Epithelial cell of proximal tubule (primary cell): ENCODE data around the gene EPHB1. TPM values are rescaled to one million over a fixed set of nuclear protein-coding genes. Genes with fewer than 3 reads are reported as not detected.
A peak's percentile ranks its signal among the peaks of the same experiment; 100 is the strongest.

ENCODE experiments used
- DNase-seq: peaks from one replicate; pipeline ENCODE4 v3.0.0-alpha.2; 2011; ENCODE audit warnings: low read depth
- H3K4me3 ChIP-seq: 2 replicates; pipeline ENCODE4 v1.5.1; 2011; ENCODE audit warnings: low read depth, mild to moderate bottlenecking, low read length
- total RNA-seq: library from RNA; depleted of rRNA; stranded (reverse); fragments of >200 nt; gene quantifications from 2 replicates; pipeline ENCODE4 v1.2.3, GENCODE V29; 2015
- TF ChIP-seq, protein P1 (sequence below): conservative IDR thresholded peaks from 2 replicates; pipeline ENCODE4 v1.5.1; 2012; ENCODE audit warnings: low read depth, mild to moderate bottlenecking, low read length

The EPHB1 gene
- total RNA-seq, 1 donor from 2014 or later = 1.6 TPM

DNA sequence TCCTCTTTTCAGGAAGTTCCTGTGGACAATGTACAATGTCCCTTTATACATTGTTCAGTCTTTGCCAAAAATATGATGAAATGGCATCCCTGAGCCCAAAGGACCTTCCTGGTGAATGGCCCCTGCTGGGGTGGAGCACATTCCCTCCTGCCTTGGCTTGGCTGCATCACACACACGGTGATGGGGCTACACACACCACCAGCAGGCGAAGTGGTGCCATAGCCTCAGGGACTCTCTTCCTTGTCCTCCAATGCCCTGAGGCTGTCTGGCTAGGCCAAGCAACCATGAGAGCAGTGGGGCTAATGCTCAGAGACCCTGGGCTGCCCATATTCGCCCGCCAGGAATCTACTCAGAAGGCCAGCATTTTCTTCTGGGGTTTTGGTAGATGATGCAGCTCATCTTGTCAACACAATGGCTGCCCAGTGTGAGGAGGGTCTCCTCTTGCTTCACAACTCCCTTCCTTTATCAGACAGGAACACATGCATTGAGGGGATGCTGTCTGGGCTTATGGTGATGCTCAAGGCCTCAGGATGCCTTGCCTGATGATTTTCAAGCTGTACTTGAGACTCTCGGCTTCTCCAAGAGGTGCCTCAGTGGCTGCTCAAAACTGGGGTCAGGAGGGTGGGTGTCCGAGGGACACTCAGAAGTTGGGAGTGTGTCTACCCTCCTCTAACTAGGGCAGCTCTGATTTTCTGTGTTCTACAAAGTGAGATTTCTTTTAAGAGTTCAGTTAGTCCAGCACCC, 40.9 kb upstream of the EPHB1 start:
- TF ChIP-seq, protein P1, sequence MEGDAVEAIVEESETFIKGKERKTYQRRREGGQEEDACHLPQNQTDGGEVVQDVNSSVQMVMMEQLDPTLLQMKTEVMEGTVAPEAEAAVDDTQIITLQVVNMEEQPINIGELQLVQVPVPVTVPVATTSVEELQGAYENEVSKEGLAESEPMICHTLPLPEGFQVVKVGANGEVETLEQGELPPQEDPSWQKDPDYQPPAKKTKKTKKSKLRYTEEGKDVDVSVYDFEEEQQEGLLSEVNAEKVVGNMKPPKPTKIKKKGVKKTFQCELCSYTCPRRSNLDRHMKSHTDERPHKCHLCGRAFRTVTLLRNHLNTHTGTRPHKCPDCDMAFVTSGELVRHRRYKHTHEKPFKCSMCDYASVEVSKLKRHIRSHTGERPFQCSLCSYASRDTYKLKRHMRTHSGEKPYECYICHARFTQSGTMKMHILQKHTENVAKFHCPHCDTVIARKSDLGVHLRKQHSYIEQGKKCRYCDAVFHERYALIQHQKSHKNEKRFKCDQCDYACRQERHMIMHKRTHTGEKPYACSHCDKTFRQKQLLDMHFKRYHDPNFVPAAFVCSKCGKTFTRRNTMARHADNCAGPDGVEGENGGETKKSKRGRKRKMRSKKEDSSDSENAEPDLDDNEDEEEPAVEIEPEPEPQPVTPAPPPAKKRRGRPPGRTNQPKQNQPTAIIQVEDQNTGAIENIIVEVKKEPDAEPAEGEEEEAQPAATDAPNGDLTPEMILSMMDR = peak; percentile 26
- no peak for DNase-seq
- H3K4me3 ChIP-seq = no peak overlapping the region

DNA sequence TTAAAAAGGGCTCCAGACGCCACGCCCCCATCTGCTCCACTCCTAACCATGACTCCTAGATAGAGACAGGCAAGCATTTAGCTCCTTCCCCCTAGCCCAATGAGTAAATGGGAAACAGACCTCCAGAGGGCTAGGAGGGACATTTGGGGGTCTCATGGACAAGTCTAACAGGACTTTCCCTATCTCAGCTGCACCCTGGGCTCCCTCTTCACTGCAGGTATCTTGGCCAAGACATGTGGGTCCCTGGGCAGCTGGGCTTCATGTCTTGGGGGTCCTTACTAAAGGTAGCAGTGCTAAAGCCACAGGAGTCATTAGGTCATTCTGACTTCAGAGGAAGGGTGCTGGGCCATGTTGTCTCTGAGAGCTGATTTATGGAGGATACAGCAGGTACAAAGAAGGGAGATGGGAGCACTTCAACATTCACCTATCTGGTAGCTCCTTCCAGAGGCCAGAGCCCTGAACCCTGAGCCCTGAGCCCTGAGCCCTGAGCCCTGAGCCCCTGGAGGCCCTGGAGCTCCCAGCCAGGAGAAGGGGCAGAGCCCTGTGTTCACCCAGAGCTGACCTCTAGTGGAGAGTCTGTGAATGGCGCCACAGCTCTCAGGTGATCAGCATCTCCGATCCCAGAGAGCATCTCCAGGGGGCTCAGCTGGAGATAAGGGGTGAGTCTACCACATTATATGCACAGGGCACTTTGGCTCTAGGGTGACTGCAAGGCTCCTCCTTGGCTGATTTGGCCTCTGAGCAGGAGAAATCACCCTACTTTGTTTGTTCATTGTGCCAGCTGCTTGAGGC, 40.1 kb upstream of the EPHB1 start:
- DNase-seq = no peak
- no peak overlapping the region for H3K4me3 ChIP-seq
- TF ChIP-seq, protein P1 = peak; percentile 80

DNA sequence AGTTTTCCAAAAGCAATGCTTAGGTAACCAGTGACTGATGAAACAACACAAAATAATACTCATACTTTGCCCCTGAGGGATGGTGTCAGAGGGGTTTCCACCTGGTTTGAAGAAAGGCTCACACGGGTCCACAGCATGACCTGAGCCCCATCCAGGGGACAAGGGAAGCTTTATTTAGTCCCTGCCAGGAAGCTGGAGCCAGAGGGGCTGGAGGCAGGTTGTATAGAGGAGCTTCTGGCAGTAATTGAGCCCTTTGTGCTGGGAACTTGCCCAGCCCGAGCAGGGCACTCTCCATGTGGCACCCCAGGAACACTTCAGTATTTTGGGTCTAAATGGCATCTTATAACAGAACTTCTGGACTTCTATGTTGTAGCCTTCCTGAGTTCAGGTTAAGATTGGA, 39.2 kb upstream of the EPHB1 start:
- TF ChIP-seq, protein P1 = no peak
- no peak overlapping the region for H3K4me3 ChIP-seq
- no peak for DNase-seq

DNA sequence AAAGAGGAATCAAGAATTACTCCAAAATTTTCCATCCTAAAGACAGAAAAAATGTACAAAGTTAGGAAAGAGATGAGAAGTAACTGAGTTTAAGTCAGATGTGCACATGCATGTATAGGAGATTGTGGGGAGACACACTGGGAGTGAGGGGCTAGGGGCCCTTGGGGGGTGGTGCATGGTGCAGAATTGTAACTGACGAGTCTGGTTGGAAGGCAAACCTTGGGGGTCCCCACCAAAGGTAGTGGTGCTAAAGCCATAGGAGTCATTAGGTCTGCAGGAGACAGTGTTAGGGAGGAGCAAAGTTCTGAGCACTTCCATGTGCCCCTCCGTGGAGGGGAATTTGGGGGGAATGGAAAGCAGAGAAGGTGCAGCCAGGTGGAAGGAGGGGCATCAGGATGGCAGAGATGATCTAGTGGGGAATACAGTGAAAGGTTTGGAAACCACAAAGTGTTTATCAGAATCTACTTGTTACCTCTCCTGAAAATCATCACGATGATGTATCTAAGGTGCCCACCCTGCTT, 37.5 kb upstream of the EPHB1 start:
- TF ChIP-seq, protein P1 = no peak
- DNase-seq = no peak
- H3K4me3 ChIP-seq = no peak overlapping the region

DNA sequence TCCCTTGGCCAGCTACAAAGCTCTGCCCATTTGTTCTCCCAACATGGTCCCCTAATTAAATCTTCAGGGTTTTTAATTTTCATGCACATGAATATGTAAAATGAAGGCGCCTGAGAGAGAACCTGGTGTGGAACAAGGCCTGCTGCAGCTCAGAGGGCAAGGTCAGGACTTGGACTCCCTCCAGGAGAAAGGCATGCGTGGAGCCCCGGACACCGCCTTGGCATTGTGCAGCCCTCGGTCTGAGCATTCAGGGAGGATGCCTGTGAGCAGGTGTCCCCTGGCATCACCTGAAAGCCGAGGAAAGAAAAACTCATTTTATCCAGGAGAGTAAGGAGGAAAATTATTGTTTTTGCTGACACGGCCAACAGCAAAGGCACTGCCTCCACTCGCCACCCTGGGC, 33.8 kb upstream of the EPHB1 start:
- H3K4me3 ChIP-seq = no peak overlapping the region
- TF ChIP-seq, protein P1 = no peak
- no peak for DNase-seq

DNA sequence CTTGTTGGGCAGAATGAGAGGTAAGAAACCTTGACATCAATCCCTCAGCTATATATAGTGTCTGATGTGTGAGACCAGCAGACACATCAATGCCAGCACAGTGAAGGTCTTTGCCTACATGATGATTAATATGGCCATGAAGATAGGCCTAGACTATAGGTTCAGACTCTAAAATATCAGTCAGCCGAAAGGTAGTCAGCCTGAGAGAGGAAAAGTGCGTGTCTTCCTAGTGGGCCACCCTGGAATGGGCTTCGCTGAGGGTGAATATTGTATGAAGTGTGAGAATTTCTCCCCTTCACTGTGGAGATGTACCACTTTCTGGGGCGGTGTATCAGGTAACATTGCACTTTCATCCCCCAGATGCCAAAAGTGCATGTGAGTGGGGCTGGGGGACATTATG, 33.0 kb upstream of the EPHB1 start:
- DNase-seq = no peak
- TF ChIP-seq, protein P1 = no peak
- H3K4me3 ChIP-seq = no peak overlapping the region
